ENCODE results near the gene GSK3B. TPM values are rescaled to one million over a fixed set of nuclear protein-coding genes. Genes with fewer than 3 reads are reported as not detected.

Gene GSK3B
- total RNA-seq, 4 donors from 2014 or later, result 26.3 to 43.0 (median 31.8) TPM

DNA sequence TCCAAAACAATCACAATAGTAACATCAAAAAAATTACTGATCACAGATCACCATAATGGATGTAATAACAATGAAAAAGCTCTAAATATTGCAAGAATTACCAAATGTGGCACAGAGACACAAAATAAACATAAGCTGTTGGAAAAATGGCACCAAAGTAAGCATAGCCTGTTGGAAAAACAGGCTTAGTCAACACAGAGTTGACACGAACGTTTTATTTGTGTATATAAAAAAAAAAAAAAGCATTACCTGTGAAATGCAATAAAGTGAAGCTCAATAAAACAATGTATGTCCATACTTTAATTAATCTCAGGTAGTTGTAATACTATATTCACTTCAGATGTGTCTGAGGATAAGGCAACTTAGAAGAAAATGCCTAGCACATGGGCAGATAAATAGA lies 235.3 kb downstream of the GSK3B start:
- TF ChIP-seq, protein P1, sequence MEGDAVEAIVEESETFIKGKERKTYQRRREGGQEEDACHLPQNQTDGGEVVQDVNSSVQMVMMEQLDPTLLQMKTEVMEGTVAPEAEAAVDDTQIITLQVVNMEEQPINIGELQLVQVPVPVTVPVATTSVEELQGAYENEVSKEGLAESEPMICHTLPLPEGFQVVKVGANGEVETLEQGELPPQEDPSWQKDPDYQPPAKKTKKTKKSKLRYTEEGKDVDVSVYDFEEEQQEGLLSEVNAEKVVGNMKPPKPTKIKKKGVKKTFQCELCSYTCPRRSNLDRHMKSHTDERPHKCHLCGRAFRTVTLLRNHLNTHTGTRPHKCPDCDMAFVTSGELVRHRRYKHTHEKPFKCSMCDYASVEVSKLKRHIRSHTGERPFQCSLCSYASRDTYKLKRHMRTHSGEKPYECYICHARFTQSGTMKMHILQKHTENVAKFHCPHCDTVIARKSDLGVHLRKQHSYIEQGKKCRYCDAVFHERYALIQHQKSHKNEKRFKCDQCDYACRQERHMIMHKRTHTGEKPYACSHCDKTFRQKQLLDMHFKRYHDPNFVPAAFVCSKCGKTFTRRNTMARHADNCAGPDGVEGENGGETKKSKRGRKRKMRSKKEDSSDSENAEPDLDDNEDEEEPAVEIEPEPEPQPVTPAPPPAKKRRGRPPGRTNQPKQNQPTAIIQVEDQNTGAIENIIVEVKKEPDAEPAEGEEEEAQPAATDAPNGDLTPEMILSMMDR (IDR thresholded peaks at IDR 0.05), result no peak
- ATAC-seq (ENCODE audit: low FRiP score) (no peak), DNase-seq (ENCODE audit: low spot score) (no peak)

DNA sequence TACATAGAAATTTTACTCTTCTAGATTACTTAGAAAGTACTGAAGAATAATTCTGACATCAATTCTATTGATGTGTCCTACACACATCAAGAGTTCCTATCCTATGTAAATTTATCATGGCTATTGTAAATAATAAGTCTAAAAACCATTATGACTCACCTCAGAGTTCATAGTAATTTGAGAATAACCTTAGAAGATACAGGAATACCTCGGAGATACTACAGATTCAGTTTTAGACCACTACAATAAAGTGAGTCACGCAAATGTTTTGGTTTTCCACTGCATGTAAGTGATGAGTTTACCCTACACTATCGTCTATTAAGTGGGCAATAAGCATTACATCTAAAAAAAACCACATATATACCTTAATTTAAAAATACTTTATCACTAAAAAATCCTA lies 237.6 kb downstream of the GSK3B start:
- no peak for DNase-seq (ENCODE audit: low spot score)
- ATAC-seq (ENCODE audit: low FRiP score), result no peak
- TF ChIP-seq, protein P1 (IDR thresholded peaks at IDR 0.05), result no peak

DNA sequence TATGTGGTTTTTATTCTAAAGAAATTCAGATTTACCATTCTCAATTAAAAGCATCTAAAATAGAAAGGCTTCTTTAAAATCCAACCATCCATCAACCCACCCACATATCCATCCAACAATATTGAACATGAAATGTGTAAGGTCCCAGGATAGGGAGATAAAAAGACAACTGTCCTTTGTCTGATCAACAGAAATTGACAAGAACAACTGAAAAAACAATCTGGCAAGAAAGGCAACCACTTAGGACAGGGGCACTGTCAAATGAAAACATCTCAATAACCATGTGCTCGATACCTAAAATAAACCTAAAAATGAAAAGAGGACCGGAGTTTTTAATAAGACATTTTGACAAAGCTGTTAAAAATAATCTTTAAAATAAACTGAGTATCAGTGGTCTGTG lies 245.1 kb downstream of the GSK3B start:
- TF ChIP-seq, protein P1 (IDR thresholded peaks at IDR 0.05), result no peak
- ATAC-seq (ENCODE audit: low FRiP score) (no peak), DNase-seq (ENCODE audit: low spot score) (no peak)

DNA sequence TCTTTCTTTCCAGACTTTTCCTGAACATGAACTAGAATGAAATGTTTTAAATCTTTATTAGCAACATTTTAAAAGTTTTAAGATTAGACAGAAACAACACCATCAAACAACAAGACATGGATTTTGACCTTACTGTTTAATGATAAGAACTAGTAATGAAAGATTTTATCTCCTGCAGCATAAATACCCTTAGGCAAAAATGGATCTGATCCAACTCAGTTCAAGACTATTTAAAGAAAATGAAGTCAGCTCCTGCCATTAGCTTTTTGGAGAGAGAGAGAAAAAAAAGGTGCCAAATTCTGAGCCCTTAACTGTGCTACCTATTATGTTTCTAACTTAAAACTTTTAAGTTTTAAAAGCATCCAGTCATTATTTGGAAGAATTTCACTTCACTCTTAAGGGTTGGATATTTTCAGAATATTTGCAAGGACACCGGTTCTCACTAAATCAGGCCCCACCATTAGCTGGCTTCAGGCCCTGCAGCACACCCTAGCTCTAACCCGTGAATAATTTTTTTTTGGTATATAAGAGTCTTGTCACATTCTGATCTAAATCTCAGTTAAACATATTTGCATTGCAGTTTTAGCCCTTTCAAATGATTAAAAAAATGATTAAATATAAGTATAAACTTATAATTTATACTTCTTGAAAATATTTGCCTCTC lies 252.3 kb downstream of the GSK3B start:
- ATAC-seq (ENCODE audit: low FRiP score), result no peak

DNA sequence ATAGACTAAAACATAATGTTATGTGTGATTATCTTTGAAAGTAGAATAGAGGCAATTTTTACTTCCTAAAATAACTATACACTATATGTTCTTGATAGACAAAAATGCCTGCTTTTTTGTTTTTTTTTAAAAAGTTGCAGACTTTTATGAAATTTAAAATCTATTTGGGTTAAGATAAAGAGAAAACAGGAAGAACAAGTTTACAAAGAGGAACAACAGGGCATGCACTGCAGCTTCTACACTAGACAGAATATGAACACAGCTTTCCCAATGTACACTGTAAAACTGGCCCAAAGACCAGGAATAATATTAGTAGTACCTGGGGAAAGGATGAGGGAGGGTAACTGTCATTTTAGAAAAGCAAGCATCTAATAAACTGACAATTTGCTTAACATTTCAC lies 258.7 kb downstream of the GSK3B start:
- TF ChIP-seq, protein P1 (IDR thresholded peaks at IDR 0.05), result no peak
- DNase-seq (ENCODE audit: low spot score), result no peak
- no peak for ATAC-seq (ENCODE audit: low FRiP score)

More for the DNA sequence above, 252.3 kb downstream of the GSK3B start:
- no peak for DNase-seq (ENCODE audit: low spot score)
- TF ChIP-seq, protein P1 (IDR thresholded peaks at IDR 0.05), result no peak

DNA sequence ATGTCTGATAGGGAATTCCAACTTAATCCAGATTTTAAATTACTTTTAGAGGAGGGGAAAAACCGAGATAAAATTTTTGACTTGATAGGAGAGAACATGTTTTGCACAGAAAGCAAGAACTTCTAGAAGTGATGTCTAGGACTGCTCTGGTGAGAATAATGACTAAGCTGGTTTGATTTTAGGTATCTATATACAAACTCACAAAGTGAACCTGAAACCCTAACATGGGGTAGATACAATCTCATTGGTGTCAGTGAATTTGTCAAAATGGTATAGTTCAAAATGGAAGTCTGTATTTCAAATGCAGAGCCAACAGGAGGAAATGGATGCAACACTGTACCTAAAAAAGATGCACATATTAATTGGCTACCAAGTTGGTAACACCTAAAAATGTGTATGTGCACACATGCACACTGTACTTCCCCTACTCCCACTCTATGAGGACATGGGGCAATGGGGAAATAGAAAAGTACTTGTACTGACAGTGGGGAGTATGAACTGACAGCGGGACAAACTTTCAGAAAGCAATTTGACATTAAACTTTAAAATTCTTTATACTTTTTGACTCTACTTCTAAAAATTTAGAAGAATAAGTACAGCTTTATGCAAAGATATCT lies 259.4 kb downstream of the GSK3B start:
- no peak for DNase-seq (ENCODE audit: low spot score)
- no peak for ATAC-seq (ENCODE audit: low FRiP score)
- TF ChIP-seq, protein P1 (IDR thresholded peaks at IDR 0.05), result no peak

DNA sequence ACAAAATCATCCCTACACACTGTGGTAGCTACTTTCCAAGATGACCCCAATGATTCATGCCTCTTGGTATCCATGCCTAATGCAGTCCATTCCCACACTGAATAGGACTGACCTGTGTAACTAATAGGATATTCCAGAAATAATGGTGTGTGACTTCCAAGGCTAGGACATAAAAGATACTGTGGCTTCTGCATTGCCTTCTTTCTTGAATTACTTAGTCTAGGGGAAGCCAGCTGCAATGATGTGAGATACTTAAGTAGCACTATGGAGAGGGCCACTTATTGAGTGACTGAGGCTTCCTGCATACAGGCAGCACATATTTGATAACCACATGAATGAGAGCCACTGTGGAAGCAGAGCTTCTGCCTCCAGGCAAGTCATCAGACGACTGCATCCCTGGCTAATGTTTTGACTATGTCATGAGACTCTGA lies 262.3 kb downstream of the GSK3B start:
- TF ChIP-seq, protein P1 (IDR thresholded peaks at IDR 0.05), result no peak
- DNase-seq (ENCODE audit: low spot score) (no peak), ATAC-seq (ENCODE audit: low FRiP score) (no peak)
